Kasumi-1 (cell line): ENCODE measurements around the gene CEP83.
A peak's percentile ranks its signal among the peaks of the same experiment; 100 is the strongest.
"Not testable (repeated sequence)": the region's sequence is repeated elsewhere in the genome, so short reads cannot be mapped to it uniquely, and the experiment has no call there.

Source experiments
- DNase-seq, 2 experiments: peaks; one replicate each; lab custom pipeline; 2025; lab: John Stamatoyannopoulos, UW

Gene CEP83

DNA sequence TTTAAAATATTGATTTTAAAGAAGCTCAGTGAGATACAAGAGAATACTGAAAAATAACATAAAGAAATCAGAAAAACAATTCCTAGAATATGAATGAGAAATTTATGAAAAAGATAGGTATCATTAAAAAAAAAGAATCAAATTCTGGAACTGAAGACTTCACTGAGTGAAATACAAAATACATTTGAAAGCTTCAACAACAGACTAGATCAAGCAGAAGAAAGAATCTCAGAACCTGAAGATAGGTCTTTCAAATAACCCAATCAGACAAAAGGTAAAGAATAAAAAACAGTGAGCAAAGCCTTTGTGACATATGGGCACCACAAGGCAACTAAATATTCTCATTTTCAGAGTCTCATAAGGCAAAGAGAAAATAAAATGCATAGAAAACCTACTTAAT, 29.4 kb downstream of the CEP83 start:
- no peak for DNase-seq

DNA sequence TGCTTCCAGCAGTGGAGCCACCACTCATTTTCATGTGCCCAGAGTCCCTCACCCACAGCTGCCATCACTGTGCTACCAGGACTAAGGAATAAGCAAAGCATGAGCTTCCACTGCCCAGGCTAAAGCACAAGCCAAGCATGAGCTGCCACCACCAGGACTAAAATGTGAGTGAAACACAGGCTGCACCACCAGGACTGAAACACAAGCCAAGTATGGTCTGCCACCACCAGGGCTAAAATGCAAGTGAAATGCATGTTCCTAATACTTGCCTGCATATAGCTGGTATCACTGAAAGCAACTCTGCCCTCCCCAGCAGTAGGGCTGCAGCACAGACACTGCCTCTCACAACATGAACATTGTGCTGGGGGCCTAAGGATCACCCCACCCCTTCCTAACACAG, 30.0 kb downstream of the CEP83 start:
- no peak for DNase-seq

DNA sequence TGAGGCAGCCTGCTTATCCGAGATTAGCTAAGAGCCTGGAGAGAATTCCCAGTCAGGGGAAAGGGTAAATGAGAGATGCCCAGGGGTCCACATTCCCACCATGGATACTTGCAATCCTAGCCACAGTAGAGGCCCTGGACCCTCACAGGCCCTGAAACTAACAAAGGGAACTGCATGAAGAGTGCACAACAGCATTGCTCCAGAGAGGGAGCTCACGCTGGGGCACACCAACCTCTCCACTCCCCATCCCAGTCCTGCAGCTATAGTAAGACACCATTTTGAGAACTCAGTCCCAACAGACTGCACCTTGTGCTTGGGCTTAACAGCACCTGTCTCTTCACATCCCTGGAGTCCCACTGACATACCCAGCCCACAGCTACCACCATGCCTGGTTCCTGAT, 30.5 kb downstream of the CEP83 start:
- DNase-seq: no peak

DNA sequence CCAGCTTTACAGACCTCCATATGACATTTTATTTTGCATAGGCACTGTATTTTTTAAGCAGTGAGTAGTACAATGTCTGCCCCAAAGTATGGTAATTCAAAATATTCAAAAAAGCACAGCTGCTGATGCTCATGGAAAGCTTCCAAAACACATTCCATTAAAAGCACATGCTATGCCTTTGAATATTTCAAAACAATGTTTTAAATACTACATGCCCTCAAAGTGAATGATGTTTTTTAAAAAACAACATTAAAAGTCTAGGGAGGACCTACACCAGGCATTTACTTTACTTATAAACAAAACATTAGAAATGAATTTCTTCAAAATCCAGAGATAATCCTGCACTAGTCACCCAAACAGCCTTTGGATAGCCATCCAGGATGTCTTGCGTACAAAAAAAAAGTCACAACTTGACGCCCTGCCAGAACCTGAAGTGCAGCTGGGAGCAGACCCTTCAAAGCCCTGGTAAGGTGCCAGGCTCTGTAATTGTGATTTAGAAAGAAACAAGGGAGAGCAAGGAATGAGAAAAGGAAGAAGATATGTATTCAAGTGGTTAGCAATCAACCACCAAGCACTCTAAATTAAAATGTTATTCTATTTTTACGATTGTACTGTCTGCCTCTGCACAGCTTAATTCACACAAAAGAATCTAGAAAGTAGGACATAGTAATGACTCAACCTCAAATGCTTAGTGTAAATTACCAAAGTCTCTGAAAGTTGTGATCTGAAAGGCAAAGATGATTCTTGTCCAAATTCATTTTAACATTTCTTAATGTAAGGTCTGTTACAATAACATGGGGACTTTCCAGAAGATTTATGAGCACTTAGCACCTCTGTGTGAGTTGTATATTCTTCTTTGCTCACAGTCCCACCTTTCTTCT, 31.9 kb downstream of the CEP83 start:
- no peak for DNase-seq

DNA sequence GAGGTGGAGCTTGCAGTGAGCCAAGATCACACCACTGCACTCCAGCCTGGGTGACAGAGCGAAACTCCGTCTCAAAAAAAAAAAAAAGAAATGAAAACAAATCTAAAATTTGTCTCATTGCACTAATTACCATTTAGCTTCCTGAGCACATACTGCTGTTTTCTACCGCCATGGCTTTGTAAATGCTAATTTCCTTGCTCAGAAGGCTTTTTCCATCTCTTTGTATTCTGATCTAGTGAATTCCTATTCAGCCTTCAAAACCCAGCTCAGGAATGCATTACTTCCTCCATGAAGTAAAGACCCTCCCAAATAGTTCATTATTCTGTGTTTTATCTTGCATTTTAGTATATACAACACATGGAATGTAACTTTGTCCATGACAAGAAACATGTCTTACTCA, 33.6 kb downstream of the CEP83 start:
- no peak for DNase-seq

DNA sequence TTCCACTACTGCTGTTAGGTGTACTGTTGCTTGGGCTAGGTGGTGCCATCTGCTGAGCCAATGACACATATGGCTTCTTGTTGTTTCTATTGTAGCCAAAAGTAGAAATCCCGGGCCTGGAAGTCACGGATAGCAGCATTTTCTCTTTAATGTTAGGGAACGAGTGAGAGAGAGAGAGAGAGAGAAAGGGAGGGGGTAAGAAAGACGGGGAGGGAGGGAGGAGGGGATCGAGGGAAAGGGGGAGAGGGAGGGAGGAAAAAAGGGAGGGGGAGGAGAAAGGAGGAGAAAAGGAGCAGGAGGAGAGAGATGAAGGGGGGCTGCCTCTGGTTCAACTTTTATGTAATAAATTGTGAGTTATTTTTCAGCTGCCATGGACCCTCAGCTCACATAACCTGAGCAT, 34.8 kb downstream of the CEP83 start:
- DNase-seq: not testable (repeated sequence)

DNA sequence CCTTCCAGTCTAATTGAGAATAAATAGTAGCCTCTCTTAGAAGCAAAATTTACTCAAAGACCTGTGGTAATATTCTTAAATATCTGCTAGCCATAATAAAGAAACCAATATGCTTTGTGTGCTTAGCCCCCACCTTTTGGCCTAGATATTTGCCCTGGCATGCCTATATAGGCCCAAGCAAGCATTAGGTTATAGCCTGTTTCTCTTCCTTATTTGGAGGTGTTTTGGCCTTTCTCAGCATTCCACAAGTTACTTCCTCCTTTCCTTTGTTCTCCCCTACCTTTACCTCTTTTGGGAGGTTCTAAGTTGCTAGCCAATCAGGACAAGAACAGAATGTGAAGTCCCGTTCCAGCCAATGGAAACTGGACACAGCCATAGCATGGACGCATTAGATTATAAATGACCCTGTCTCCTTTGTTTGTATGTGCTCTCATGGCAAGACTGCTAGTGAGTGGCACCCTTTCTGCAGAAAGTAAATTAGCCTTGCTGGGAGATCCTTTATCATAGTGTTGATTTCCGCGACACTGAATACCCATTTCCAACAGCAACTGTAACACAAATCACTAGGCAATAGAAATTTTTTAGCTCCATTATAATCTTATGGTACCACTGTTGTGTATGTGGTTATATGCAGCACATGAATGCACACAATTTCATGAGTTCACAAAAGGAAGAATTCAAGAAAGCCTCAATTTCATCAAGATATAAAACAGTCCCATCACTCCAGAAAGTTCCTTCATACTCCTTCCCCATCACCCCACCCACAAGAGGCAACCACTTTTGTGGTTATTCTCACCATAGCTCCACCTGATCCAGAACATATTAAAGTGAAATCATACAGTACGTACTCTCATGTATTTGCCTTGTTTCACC, 37.6 kb downstream of the CEP83 start:
- DNase-seq: no peak

DNA sequence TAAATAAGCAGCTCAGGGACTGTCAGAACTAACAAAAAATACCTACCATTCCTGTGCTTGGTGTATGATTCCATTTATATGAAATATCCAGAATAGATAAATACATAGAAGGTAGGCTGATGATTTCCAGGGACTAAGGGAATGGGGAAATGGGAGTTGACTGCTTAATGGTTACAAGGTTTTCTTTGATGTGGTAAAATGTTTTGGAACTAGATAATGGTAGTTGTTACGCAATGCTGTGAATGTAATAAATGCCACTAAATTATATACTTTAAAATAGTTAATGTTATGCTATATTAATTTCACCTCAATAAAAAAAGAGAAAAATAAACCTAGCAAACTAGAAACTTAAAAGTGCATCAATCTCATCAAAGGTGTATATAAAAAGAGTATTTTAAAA, 41.1 kb downstream of the CEP83 start:
- no peak for DNase-seq

DNA sequence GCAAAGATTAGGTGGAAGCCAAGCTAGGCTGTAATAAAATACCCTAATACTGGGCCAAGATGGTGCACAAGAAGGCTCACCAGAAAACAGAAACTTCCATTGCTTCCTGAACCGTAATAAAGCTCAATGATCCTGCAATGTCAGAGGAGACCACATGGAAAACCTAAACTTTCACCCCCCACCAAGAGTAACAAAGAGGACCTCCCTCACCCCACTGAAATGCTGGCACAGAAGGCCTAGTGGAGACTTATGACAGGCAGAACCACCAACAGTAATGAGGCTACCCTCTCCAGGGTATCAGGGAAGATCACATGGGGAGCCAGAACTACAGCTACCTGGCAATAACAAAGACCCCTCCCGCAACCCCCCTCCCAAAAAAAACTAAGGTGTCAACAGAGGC, 43.1 kb downstream of the CEP83 start:
- no peak for DNase-seq

DNA sequence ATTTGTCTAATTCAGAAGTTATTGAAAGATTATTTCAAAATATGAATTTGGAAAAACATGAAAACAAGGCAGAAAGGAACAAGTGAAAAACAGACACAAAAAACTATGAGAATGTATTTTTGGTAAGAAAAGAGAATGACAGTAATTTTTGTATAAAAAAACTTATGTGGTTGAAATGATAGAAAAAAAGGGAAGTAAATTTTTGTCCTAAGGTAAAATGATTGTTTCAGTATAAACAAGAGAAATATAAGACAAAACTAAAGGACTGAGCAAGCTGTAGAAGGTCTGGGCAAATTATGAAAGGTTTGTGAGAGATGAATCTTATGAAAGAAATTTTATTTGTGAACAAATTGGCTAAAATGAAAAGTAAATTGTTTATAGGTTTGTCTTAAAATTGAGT, 44.6 kb downstream of the CEP83 start:
- peak in 1 of 2 experiments; percentile 45 for DNase-seq

DNA sequence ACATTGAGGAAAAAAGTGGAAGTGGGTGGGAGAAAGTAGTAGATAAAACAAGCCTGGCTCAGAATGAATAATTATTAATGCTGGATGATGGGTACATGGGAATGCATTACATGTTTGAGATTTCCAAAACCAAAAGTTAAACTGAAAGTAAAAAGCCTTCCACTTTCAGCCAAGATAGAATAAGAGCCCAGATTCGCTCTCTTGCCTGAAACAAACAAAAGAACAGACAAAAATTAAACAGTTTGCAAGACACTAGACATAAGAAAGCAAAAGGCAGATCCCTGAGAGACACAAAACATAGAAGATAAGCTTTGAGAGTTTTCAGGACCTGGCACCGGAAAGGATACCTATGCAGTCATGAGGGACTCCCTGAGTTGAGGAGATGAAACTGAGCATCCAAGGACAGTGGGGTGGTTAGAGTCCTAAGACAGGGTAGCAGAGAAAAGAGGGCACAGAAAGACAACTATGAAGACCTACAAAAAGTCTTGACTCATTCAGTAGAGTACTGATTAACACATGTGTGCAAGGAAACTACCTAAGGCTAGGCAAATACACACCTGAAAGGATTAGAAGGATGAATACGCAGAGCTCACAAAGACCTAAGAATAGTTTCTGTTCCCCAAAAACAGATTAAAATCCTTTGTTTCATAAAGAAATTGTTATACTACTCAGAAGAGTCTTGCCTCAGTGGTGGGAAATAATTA, 54.1 kb downstream of the CEP83 start:
- no peak for DNase-seq

DNA sequence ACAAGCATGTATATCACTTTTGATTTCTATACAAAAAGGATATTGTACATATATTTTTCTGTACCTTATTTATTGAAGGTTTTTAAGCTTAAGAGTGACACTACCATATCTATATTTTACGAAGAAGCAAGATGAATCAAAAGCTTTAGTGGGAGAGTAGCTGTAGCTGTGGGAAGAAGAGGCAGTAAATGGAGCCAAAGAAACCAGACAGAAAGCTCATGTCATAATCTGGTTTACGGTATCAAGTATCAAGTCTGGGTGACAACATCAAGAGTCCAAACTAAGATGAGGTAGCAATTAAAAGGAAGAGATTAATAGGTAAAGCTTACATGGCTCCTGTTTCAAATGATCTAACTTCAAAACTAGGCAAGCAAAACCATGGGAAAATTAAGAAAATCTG, 54.8 kb downstream of the CEP83 start:
- DNase-seq: no peak

DNA sequence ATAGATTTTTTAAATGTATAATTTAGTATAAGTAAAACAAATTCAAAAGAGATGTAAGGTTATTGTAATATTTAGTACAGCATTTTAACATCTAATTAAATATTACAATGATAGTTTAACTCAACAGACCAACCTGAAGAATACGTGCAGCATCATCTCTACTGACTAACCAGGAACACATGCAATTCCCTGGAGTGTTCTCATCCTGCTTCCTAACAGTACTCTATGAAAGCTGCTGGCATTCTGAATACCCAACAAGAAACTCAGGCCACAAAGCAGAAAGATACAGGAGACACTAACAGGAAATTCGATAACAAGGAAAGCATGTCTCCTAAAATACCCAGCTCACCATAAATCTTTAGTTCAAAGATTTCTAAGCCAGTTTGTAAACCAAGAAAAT, 58.3 kb downstream of the CEP83 start:
- no peak for DNase-seq

DNA sequence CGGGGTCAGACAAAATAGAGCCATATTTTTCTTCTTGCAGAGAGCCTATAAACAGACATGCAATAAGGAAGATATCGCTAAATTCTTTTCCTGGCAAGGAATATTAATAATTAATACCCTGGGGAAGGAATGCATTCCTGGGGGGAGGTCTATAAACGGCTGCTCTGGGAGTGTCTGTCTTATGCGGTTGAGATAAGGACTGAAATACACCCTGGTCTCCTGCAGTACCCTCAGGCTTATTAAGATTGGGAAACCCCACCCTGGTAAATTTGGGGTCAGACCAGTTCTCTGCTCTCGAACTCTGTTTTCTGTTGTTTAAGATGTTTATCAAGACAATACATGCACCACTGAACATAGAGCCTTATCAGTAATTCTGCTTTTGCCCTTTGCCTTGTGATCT, 61.0 kb downstream of the CEP83 start:
- not testable (repeated sequence) for DNase-seq

DNA sequence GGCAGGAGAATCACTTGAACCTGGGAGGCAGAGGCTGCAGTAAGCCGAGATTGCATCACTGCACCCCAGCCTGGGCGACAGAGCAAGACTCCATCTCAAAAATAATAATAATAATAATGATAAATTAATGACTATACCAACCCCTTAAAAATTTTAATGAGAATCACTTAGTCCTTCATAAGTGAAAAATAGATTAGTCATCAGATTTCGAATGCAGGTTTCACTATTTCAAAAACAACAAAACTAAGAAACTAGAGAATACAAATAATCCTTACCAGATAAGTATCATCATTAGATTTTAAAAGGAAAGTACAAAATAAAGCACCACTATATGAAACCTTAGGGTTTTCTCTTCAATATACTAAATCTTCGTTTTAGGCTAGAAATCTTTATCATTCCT, 62.3 kb downstream of the CEP83 start:
- no peak for DNase-seq

DNA sequence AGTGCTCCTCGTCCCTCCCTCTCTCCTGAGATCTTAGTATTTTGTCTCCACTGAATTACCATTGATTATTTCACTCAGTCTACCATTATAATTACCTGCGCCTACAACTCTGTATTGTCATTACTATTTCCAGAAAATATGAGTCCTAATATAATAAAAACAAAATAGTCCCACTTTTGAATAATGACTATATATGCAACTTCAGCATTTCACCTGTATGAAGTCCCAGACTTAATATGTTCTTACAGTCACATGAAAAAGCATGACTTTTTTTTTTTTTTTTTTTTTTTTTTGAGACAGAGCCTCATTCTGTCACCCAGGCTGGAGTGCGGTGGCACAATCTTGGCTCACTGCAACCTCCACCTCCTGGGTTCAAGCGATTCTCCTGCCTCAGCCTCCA, 63.7 kb downstream of the CEP83 start:
- DNase-seq: not testable (repeated sequence)

DNA sequence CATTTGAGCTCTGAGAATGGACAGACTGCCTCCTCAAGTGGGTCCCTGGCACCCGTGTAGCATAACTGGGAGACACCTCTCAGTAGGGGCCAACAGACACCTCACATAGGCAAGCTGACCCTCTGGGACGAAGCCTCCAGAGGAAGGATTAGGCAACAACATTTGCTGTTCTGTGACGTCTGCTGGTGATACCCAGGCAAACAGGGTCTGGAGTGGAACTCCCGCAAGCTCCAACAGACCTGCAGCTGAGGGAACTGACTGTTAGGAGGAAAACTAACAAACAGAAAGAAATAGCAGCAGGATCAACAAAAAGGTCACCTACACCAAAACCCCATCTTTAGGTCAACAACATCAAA, 69.6 kb downstream of the CEP83 start:
- no peak for DNase-seq

DNA sequence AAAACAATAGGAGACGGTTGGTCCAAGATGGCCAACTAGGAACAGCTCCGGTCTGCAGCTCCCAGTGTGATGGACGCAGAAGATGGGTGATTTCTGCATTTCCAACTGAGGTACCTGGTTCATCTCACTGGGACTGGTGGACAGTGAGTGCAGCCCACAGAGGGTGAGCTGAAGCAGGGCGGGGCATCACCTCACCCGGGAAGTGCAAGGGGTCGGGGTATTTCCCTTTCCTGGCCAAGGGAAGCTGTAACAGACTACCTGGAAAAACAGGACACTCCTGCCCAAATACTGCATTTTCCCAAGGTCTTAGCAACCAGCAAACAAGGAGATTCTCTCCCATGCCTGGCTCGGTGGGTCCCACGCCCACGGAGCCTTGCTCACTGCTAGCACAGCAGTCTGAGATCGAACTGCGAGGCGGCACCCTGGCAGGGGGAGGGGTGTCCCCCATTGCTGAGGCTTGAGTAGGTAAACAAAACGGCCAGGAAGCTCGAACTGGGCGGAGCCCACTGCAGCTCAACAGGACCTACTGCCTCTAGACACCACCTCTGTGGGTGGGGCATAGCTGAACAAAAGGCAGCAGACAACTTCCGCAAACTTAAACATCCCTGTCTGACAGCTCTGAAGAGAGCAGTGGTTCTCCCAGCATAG, 70.1 kb downstream of the CEP83 start:
- DNase-seq: not testable (repeated sequence)

DNA sequence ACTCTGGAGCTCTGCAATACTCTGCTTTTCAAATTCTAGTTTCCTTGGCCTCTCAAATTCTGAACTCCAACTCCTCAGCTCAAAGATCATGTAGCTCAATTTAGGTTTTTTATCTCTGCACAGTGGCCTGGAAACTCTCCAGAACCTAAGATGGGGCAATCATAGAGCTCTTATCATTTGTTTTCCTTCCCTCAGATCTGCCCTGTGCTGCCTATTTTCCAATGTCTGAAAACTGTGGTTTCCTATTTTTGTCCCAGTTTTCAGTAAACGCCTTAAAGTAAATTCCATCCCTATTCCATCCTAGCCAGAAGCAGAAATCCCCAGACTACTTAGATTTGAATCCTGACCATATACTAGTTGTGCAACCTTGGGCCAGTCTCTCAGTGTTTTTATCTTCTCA, 73.2 kb downstream of the CEP83 start:
- DNase-seq: no peak

DNA sequence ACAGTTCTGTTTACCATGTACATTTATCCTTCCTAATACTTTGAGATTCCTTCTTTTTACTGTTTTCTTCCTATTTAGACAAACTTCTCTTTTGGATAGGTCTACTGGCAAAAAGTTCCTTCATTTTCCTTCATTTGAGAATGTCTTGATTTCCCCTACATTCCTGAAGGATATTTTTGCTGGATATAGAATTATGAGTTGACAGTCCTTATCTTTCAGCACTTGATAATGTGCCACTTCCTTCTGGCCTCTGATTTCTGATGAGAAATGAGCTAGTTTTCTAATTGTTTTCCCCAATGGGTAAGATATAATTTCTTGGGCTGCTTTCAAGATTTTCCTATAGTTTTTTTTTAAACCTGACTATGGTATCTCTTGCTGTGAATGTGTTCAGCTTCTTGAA, 75.6 kb downstream of the CEP83 start:
- DNase-seq: no peak

DNA sequence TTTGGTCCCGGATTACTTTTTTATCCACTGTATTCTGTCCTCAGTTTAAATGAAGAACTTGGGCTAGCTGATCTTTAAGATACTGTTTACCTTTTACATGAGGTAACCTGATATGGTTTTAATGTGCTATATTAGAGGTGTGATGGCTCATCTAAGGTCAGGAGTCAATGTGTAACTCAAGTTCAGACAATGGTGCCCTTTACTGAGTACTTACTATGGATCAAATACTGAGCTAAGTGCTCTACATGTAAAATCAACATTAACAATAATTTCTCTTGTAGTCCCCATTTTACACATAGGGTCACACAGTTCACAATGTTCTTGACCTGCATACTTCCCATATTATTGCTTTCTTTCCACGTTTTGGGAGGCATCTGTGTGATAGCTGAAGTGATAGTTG, 79.2 kb downstream of the CEP83 start:
- no peak for DNase-seq

DNA sequence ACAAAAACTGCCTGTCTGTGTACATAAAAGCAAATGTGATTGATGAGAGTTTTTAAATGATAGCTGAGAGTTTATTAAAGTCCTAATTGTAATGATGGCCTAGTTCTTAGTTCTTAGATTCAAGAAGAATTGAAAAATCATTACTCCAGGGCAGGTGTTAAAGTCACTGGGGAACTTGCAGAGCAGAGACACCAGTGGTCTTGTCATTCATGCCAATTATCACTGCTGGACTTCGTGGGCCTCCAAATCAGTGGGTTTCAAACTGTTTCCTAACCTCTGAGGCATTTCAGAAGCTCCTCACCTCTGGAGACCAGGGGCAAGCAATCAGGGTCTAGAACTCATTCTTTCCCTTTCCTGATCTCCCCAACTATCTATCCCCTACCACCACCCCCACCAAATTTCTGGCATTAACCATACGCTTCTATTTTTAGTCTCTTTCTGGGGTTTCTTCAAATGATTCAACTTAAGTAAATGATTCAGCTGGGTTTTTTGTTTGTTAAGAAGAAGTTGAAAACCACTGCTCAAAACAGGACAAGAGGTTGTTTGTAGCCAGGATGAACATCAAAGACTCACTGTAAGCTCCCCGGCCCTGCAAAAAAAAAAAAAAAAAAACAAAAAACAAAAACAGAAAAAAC, 80.1 kb downstream of the CEP83 start:
- no peak for DNase-seq
